Measurements from ENCODE around the gene ATP11A. TPM values are rescaled to one million over a fixed set of nuclear protein-coding genes. Genes with fewer than 3 reads are reported as not detected.

Gene ATP11A
- total and polyA plus RNA-seq, 7 donors, result 0.69 to 22.9 (median 9.6) TPM

DNA sequence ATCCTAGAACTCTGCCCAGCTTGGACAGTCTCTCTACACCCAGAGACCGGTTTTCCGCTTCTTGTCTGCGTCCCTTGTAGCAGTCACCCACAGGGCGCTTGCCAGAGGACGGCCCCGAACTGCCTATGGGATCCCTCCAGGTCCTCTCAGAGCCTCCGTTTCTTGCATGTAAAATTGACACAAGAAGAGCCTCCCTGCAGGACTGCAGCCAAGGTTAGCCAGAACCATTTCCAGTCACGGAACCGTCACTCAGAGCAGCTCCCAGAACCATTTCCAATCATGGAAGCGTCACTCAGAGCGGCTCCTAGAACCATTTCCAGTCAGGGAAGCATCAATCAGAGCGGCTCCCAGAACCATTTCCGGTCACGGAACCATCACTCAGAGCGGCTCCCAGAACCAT is 65.5 kb downstream of the ATP11A start:
- Histone ChIP-seq H3K4me3 (no peak overlapping the region), H3K4me1 (peaks cover 0 to 22% (median 4%) of the 10 kb centered on the region in 4 donors), H3K27me3 (no peaks in the 10 kb centered on the region), H3K36me3 (no peaks in the 10 kb centered on the region), H3K27ac (no peak overlapping the region), H3K9me3 (no peaks in the 10 kb centered on the region)
- TF ChIP-seq, protein P1, sequence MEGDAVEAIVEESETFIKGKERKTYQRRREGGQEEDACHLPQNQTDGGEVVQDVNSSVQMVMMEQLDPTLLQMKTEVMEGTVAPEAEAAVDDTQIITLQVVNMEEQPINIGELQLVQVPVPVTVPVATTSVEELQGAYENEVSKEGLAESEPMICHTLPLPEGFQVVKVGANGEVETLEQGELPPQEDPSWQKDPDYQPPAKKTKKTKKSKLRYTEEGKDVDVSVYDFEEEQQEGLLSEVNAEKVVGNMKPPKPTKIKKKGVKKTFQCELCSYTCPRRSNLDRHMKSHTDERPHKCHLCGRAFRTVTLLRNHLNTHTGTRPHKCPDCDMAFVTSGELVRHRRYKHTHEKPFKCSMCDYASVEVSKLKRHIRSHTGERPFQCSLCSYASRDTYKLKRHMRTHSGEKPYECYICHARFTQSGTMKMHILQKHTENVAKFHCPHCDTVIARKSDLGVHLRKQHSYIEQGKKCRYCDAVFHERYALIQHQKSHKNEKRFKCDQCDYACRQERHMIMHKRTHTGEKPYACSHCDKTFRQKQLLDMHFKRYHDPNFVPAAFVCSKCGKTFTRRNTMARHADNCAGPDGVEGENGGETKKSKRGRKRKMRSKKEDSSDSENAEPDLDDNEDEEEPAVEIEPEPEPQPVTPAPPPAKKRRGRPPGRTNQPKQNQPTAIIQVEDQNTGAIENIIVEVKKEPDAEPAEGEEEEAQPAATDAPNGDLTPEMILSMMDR (IDR thresholded peaks at IDR 0.05), result no peak
- TF ChIP-seq POLR2AphosphoS5 (IDR thresholded peaks at IDR 0.05) (no peak), POLR2A (IDR thresholded peaks at IDR 0.05) (no peak), EP300 (IDR thresholded peaks at IDR 0.05) (no peak)
- DNase-seq, result no peak
- intact Hi-C loops (cut with DNase I), result no loop called here
- 96 to 97% methylated on average over 15 of the region's 15 CpGs for WGBS, 2 donors

DNA sequence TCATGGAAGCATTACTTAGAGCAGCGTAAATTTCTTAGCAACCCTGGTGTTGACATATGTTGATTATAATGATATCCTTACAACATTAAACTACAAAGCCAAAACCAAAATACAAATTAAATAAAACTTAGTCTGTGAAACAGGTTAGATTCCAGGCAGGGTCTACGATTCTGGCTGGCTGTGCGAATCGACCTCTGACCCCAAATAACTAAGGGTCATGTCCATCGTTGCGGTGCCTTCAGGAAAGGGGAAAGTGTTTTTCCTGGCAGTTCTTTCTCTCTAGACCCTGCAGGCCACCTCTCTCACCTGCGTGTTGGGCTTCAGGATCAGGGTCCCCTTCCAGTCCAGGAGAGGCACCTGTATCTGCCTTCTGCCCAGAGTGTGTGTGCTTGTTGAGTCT is 66.2 kb downstream of the ATP11A start:
- intact Hi-C loops (cut with DNase I), result no loop called here
- H3K36me3 ChIP-seq, result no peaks in the 10 kb centered on the region
- H3K4me1 ChIP-seq, result peaks cover 0 to 22% (median 4%) of the 10 kb centered on the region in 4 donors
- H3K9me3 ChIP-seq, result no peaks in the 10 kb centered on the region
- H3K27me3 ChIP-seq, result no peaks in the 10 kb centered on the region
- WGBS, 2 donors, result 93 to 96% methylated on average over 7 of the region's 7 CpGs
- no peak overlapping the region for H3K27ac ChIP-seq
- TF ChIP-seq POLR2A (IDR thresholded peaks at IDR 0.05), result no peak
- TF ChIP-seq POLR2AphosphoS5 (IDR thresholded peaks at IDR 0.05), result no peak
- TF ChIP-seq EP300 (IDR thresholded peaks at IDR 0.05), result no peak
- TF ChIP-seq, protein P1 (IDR thresholded peaks at IDR 0.05), result no peak
- DNase-seq, result peak; percentile 37
- no peak overlapping the region for H3K4me3 ChIP-seq

DNA sequence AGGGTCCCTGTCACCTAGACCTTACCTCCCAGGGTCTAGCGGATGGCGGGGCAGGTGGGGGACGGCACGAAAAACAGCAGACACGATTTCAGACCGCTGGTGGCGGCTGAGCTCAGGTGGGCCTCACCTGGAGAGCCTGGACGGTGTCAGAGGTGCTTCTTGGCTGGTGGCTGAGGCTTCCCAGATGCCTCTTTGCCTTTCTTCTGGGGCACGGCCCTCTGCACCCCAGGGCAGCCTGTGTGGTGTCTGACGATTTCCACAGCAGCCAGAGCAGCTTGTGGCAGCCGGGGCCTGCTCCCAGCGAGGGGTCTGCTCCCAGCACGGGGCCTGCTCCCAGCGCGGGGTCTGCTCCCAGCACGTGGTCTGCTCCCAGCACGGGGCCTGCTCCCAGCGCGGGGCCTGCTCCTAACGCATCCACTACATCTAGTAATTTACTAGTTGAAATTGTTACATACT is 66.7 kb downstream of the ATP11A start:
- H3K4me3 ChIP-seq, result no peak overlapping the region
- H3K36me3 ChIP-seq, result no peaks in the 10 kb centered on the region
- peaks cover 0 to 22% (median 4%) of the 10 kb centered on the region in 4 donors for H3K4me1 ChIP-seq
- H3K9me3 ChIP-seq, result no peaks in the 10 kb centered on the region
- DNase-seq, result no peak
- H3K27me3 ChIP-seq, result no peaks in the 10 kb centered on the region
- intact Hi-C loops (cut with DNase I), result no loop called here
- no peak overlapping the region for H3K27ac ChIP-seq
- TF ChIP-seq EP300 (IDR thresholded peaks at IDR 0.05), result no peak
- TF ChIP-seq, protein P1 (IDR thresholded peaks at IDR 0.05), result no peak
- no peak for TF ChIP-seq POLR2A (IDR thresholded peaks at IDR 0.05)
- TF ChIP-seq POLR2AphosphoS5 (IDR thresholded peaks at IDR 0.05), result no peak
- WGBS, 2 donors, result 92 to 96% methylated on average over 20 of the region's 20 CpGs

DNA sequence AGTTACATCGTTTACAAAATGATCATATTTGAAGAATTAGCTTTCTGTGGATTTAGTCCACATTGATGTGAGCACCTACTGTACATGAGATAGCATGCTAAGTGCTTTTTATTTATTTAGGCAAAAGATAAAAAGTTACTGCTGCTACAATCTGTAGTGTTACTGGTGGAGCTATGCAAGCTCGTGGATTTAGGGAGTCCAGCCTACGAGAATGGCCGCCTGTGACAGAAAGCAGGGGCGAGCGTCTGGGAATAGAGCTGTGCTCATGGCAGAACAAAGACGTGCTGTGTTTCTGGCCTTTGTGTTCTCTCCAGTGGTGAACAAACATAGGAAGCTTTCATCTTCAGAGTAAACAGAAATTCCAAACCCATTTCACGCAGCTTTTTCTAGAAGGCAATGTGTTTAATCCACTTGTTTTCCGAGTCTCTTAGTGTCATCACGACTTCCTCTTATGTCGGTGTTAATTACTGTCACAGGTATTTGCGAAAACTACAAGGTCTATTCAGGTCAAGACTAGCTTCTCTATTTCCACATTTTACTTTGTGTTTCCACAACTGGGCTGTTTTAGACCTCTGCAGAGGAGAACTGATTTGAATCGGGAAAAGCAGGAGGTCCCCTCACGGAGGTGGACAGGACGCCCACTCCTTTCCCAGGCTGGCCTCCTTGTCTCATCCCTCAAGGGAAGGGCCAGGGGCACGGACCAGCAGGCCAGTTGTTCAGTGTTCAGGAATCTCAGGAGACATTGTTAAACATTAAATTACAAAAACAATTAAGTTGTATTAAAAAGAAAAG is 67.3 kb downstream of the ATP11A start:
- no peaks in the 10 kb centered on the region for H3K27me3 ChIP-seq
- 29 to 73% methylated on average over 16 of the region's 16 CpGs for WGBS, 2 donors
- H3K9me3 ChIP-seq, result no peaks in the 10 kb centered on the region
- H3K4me1 ChIP-seq, result peaks cover 0 to 22% (median 4%) of the 10 kb centered on the region in 4 donors
- TF ChIP-seq POLR2AphosphoS5 (IDR thresholded peaks at IDR 0.05), result no peak
- no peak for TF ChIP-seq POLR2A (IDR thresholded peaks at IDR 0.05)
- TF ChIP-seq, protein P1 (IDR thresholded peaks at IDR 0.05), result no peak
- TF ChIP-seq EP300 (IDR thresholded peaks at IDR 0.05), result no peak
- DNase-seq, result no peak
- H3K36me3 ChIP-seq, result no peaks in the 10 kb centered on the region
- intact Hi-C loops (cut with DNase I), result no loop called here
- H3K27ac ChIP-seq, result no peak overlapping the region
- H3K4me3 ChIP-seq, result no peak overlapping the region

Measured in sigmoid colon (tissue), 7 donors.